SK-N-SH (cell line): Measurements from ENCODE around the gene SDC3.

Source experiments
- ELF1 ChIP-seq: IDR thresholded peaks from 2 replicates; pipeline ENCODE4 v1.4.0; 2012
- EP300 ChIP-seq, 2 experiments: IDR thresholded peaks; 2 replicates each; pipeline versions ENCODE4 v1.4.0 to v1.6.1; 2012; ENCODE audit warnings: borderline replicate concordance in 1 of 2, low read depth in 1 of 2, low read length in 1 of 2
- FOXM1 ChIP-seq: IDR thresholded peaks from 2 replicates; pipeline ENCODE4 v1.4.0; 2012; ENCODE audit warnings: low read depth, mild to moderate bottlenecking
- GABPA ChIP-seq: IDR thresholded peaks from 2 replicates; pipeline ENCODE4 v1.4.0; 2012; ENCODE audit warnings: low read depth, mild to moderate bottlenecking
- GATA2 ChIP-seq: sonication (generic); formaldehyde crosslinking; IDR thresholded peaks from 2 replicates; pipeline ENCODE4 v1.5.0; 2020; ENCODE audit warnings: mild to moderate bottlenecking, missing genetic modification reagents
- JUND ChIP-seq: IDR thresholded peaks from 2 replicates; pipeline ENCODE4 v1.4.0; 2012
- MEF2A ChIP-seq: IDR thresholded peaks from 2 replicates; pipeline ENCODE4 v1.4.0; 2012; ENCODE audit warnings: low read depth, borderline replicate concordance
- POLR2AphosphoS5 ChIP-seq: IDR thresholded peaks from 2 replicates; pipeline ENCODE4 v1.6.1; 2012; ENCODE audit warnings: low read depth, low read length
- RAD21 ChIP-seq: IDR thresholded peaks from 2 replicates; pipeline ENCODE4 v1.6.1; 2012; ENCODE audit warnings: mild to moderate bottlenecking, low read length
- RCOR1 ChIP-seq: fragments of 150-350 bp; IDR thresholded peaks from 2 replicates; pipeline ENCODE4 v1.6.1; 2017; ENCODE audit warnings: antibody characterized with exemption, low read length
- TCF12 ChIP-seq: IDR thresholded peaks from 2 replicates; pipeline ENCODE4 v1.4.0; 2012
- TF ChIP-seq, protein P1 (sequence below): fragments of 200-600 bp; sonication (generic); IDR thresholded peaks from 2 replicates; pipeline ENCODE4 v1.6.1; 2017; ENCODE audit warnings: antibody characterized with exemption, mild to moderate bottlenecking, moderate library complexity
- TF ChIP-seq, protein P2 (sequence below): IDR thresholded peaks from 2 replicates; pipeline ENCODE4 v1.4.0; 2012; ENCODE audit warnings: low read depth, borderline replicate concordance
- TF ChIP-seq, protein P3 (sequence below): IDR thresholded peaks from 2 replicates; pipeline ENCODE4; 2012

DNA sequence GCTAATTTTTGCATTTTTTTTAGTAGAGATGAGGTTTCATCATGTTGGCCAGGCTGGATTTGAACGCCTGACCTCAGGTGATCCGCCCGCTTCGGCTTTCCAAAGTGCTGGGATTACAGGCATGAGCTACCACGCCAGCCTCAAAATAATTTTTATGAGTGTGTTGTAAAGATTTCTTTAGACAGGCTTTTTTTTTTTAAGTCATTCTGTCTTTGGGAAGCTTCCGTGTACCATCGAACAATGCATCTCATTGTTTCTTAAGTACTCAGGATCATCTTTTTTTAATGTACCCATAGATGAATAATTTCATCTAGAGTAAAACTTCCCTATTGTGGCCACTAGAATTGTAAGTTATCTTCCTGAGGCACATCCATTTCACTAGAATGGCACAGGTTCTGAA is 19.6 kb upstream of the SDC3 start:
- TF ChIP-seq ELF1 (no peak), GATA2 (CRISPR knock-in tag) (no peak), FOXM1 (no peak), POLR2AphosphoS5 (no peak), JUND (no peak), EP300 (IDR thresholded peaks at IDR 0.05; ENCODE audit: borderline replicate concordance in 1 of 2, low read depth in 1 of 2, low read length in 1 of 2) (no peak), RAD21 (no peak), RCOR1 (no peak), MEF2A (no peak), GABPA (no peak), TCF12 (no peak)
- TF ChIP-seq, protein P1, sequence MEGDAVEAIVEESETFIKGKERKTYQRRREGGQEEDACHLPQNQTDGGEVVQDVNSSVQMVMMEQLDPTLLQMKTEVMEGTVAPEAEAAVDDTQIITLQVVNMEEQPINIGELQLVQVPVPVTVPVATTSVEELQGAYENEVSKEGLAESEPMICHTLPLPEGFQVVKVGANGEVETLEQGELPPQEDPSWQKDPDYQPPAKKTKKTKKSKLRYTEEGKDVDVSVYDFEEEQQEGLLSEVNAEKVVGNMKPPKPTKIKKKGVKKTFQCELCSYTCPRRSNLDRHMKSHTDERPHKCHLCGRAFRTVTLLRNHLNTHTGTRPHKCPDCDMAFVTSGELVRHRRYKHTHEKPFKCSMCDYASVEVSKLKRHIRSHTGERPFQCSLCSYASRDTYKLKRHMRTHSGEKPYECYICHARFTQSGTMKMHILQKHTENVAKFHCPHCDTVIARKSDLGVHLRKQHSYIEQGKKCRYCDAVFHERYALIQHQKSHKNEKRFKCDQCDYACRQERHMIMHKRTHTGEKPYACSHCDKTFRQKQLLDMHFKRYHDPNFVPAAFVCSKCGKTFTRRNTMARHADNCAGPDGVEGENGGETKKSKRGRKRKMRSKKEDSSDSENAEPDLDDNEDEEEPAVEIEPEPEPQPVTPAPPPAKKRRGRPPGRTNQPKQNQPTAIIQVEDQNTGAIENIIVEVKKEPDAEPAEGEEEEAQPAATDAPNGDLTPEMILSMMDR: no peak
- TF ChIP-seq, protein P2, sequence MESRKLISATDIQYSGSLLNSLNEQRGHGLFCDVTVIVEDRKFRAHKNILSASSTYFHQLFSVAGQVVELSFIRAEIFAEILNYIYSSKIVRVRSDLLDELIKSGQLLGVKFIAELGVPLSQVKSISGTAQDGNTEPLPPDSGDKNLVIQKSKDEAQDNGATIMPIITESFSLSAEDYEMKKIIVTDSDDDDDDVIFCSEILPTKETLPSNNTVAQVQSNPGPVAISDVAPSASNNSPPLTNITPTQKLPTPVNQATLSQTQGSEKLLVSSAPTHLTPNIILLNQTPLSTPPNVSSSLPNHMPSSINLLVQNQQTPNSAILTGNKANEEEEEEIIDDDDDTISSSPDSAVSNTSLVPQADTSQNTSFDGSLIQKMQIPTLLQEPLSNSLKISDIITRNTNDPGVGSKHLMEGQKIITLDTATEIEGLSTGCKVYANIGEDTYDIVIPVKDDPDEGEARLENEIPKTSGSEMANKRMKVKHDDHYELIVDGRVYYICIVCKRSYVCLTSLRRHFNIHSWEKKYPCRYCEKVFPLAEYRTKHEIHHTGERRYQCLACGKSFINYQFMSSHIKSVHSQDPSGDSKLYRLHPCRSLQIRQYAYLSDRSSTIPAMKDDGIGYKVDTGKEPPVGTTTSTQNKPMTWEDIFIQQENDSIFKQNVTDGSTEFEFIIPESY: no peak
- TF ChIP-seq, protein P3, sequence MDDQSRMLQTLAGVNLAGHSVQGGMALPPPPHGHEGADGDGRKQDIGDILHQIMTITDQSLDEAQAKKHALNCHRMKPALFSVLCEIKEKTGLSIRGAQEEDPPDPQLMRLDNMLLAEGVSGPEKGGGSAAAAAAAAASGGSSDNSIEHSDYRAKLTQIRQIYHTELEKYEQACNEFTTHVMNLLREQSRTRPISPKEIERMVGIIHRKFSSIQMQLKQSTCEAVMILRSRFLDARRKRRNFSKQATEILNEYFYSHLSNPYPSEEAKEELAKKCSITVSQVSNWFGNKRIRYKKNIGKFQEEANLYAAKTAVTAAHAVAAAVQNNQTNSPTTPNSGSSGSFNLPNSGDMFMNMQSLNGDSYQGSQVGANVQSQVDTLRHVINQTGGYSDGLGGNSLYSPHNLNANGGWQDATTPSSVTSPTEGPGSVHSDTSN: no peak
